Liver (tissue), 9 donors: ENCODE data around the gene EBP. TPM values are rescaled to one million over a fixed set of nuclear protein-coding genes. Genes with fewer than 3 reads are reported as not detected.

ENCODE experiments used
- DNase-seq: peaks from one replicate; pipeline ENCODE4 v3.0.0-alpha.2; 2017; ENCODE audit warnings: low spot score
- H3K27ac ChIP-seq, 2 donors: one replicate each; pipeline ENCODE4 v1.7.0; 2013; ENCODE audit warnings: inconsistent platforms in 2 of 2, low read length in 2 of 2, control low read depth in 1 of 2, low read depth in 1 of 2, mild to moderate bottlenecking in 1 of 2
- H3K27me3 ChIP-seq, 4 donors: one replicate each; pipeline versions ENCODE4 v1.6.1 to v1.7.0; 2013; ENCODE audit warnings: low read length in 3 of 4, inconsistent platforms in 1 of 4, mild to moderate bottlenecking in 1 of 4, moderate library complexity in 1 of 4; ENCODE audit not compliant: control insufficient read depth in 4 of 4, insufficient read depth in 4 of 4
- H3K36me3 ChIP-seq, 4 donors: one replicate each; pipeline versions ENCODE4 v1.6.1 to v1.7.0; 2013; ENCODE audit warnings: low read length in 3 of 4, mild to moderate bottlenecking in 3 of 4, low read depth in 1 of 4, moderate library complexity in 1 of 4; ENCODE audit not compliant: control insufficient read depth in 4 of 4, insufficient read depth in 3 of 4
- H3K4me1 ChIP-seq, 4 donors: one replicate each; pipeline versions ENCODE4 v1.6.1 to v1.7.0; 2013; ENCODE audit warnings: low read length in 3 of 4, mild to moderate bottlenecking in 3 of 4, moderate library complexity in 1 of 4; ENCODE audit not compliant: control insufficient read depth in 4 of 4, insufficient read depth in 4 of 4
- H3K4me3 ChIP-seq, 3 donors: one replicate each; pipeline versions ENCODE4 v1.6.1 to v1.7.0; 2013; ENCODE audit warnings: low read length in 3 of 3, control low read depth in 1 of 3, low read depth in 1 of 3, mild to moderate bottlenecking in 1 of 3
- H3K9ac ChIP-seq, 2 donors: one replicate each; pipeline ENCODE4 v1.7.0; 2013; ENCODE audit warnings: low read length in 2 of 2, mild to moderate bottlenecking in 2 of 2, moderate library complexity in 2 of 2, control low read depth in 1 of 2, low read depth in 1 of 2
- H3K9me3 ChIP-seq, 4 donors: one replicate each; pipeline versions ENCODE4 v1.6.1 to v1.7.0; 2013; ENCODE audit warnings: low read length in 3 of 4; ENCODE audit not compliant: control insufficient read depth in 4 of 4
- ATF3 ChIP-seq: IDR thresholded peaks from 2 replicates; pipeline ENCODE4 v1.6.1; 2016; ENCODE audit warnings: antibody characterized with exemption
- CTCF ChIP-seq: fragments of 150-350 bp; IDR thresholded peaks from 2 replicates; pipeline ENCODE4 v1.5.1; 2017; ENCODE audit warnings: improper control_type of control experiment, low read depth, low read length; ENCODE audit not compliant: missing input control
- EGR1 ChIP-seq, 2 donors: IDR thresholded peaks; 2 replicates each; pipeline ENCODE4 v1.6.1; 2016 to 2018; ENCODE audit warnings: antibody characterized with exemption in 2 of 2, low read depth in 2 of 2
- FOXA1 ChIP-seq: IDR thresholded peaks from 2 replicates; pipeline ENCODE4 v1.6.1; 2016; ENCODE audit warnings: antibody characterized with exemption
- GABPA ChIP-seq, 2 donors: IDR thresholded peaks in 1 of 2; conservative IDR thresholded peaks in 1 of 2; 2 replicates each; pipeline ENCODE4 v1.6.1; 2016; ENCODE audit warnings: antibody characterized with exemption in 2 of 2, mild to moderate bottlenecking in 1 of 2, moderate library complexity in 1 of 2
- HNF4A ChIP-seq, 2 donors: conservative IDR thresholded peaks; 2 replicates each; pipeline ENCODE4 v1.6.1; 2016; ENCODE audit warnings: antibody characterized with exemption in 2 of 2, mild to moderate bottlenecking in 2 of 2
- HNF4G ChIP-seq: IDR thresholded peaks from 2 replicates; pipeline ENCODE4 v1.6.1; 2016; ENCODE audit warnings: antibody characterized with exemption
- JUND ChIP-seq, 2 donors: IDR thresholded peaks; 2 replicates each; pipeline ENCODE4 v1.6.1; 2016; ENCODE audit warnings: antibody characterized with exemption in 2 of 2
- MAX ChIP-seq: IDR thresholded peaks from 2 replicates; pipeline ENCODE4 v1.6.1; 2016; ENCODE audit warnings: antibody characterized with exemption
- NR2F2 ChIP-seq: IDR thresholded peaks from 2 replicates; pipeline ENCODE4 v1.6.1; 2016; ENCODE audit warnings: antibody characterized with exemption
- RAD21 ChIP-seq, 2 donors: IDR thresholded peaks; 2 replicates each; pipeline ENCODE4 v1.6.1; 2016; ENCODE audit warnings: antibody characterized with exemption in 2 of 2, mild to moderate bottlenecking in 2 of 2
- REST ChIP-seq: IDR thresholded peaks from 2 replicates; pipeline ENCODE4 v1.6.1; 2016; ENCODE audit warnings: antibody characterized with exemption, mild to moderate bottlenecking
- RXRA ChIP-seq, 2 donors: IDR thresholded peaks; 2 replicates each; pipeline ENCODE4 v1.6.1; 2017 to 2018; ENCODE audit warnings: antibody characterized with exemption in 2 of 2, mild to moderate bottlenecking in 1 of 2
- SP1 ChIP-seq: IDR thresholded peaks from 2 replicates; pipeline ENCODE4 v1.6.1; 2018; ENCODE audit warnings: antibody characterized with exemption, mild to moderate bottlenecking
- TAF1 ChIP-seq: conservative IDR thresholded peaks from 2 replicates; pipeline ENCODE4 v1.6.1; 2016; ENCODE audit warnings: antibody characterized with exemption, mild to moderate bottlenecking
- YY1 ChIP-seq: IDR thresholded peaks from 2 replicates; pipeline ENCODE4 v1.6.1; 2016; ENCODE audit warnings: antibody characterized with exemption, mild to moderate bottlenecking
- ZBTB33 ChIP-seq: IDR thresholded peaks from 2 replicates; pipeline ENCODE4 v1.6.1; 2016; ENCODE audit warnings: antibody characterized with exemption
- WGBS: extraction: QIAGEN DNeasy Blood & Tissue Kit; methylation state at CpG from one replicate; pipeline ENCODE4 v1.1.7; 2013; 5-methylcytosine and 5-hydroxymethylcytosine counted together
- polyA plus RNA-seq, 2 donors: library from polyadenylated mRNA; stranded (reverse) in 1 of 2; unstranded in 1 of 2; fragments of 200-250 nt in 1 of 2; fragments of >200 nt in 1 of 2; fragmentation: Nextera tagmentation in 1 of 2; extraction: Ambion mirVana in 1 of 2; gene quantifications; one replicate each; pipeline versions ENCODE4 v1.2.1 to v1.2.3, GENCODE V29; 2013 to 2015
- total RNA-seq, 2 donors: library from RNA; depleted of rRNA; stranded (reverse); fragments of >200 nt; gene quantifications; one replicate each; pipeline ENCODE4 v1.2.3, GENCODE V29; 2014
- donor health status: healthy.
- donor health status: healthy.
- donor health status: healthy.
- donor health status: healthy.
- donor health status: healthy.

EBP gene
- total and polyA plus RNA-seq, 4 donors: 304 to 474 (median 369) TPM

GRCh38 chrX:48474581-48474980, 47.0 kb upstream of the EBP start:
- Histone ChIP-seq H3K4me1 (peaks cover 0 to 9% (median 6%) of the 10 kb centered on the region in 4 donors), H3K9ac (no peak overlapping the region), H3K4me3 (no peak overlapping the region), H3K27me3 (peaks cover 0 to 2% (median 0%) of the 10 kb centered on the region in 4 donors), H3K27ac (no peak overlapping the region), H3K36me3 (peaks cover 0 to 2% (median 0%) of the 10 kb centered on the region in 4 donors), H3K9me3 (no peaks in the 10 kb centered on the region)
- no peak for TF ChIP-seq RXRA (IDR thresholded peaks at IDR 0.05)
- TF ChIP-seq CTCF: no peak
- DNase-seq: no peak
- 88% methylated on average over 6 of the region's 6 CpGs for WGBS

- Histone ChIP-seq H3K4me1 (peaks cover 0 to 9% (median 6%) of the 10 kb centered on the region in 4 donors), H3K27ac (peak overlapping the region; percentile 77 to 78), H3K9me3 (no peaks in the 10 kb centered on the region), H3K4me3 (peak overlapping the region; percentile 73 to 90 (median 83)), H3K27me3 (no peaks in the 10 kb centered on the region), H3K9ac (peak overlapping the region; percentile 53 to 71), H3K36me3 (peaks cover 0 to 3% (median 0%) of the 10 kb centered on the region in 4 donors)
- no peak for TF ChIP-seq SP1
- no peak for TF ChIP-seq HNF4G
- no peak for TF ChIP-seq ATF3
- no peak for TF ChIP-seq RAD21 (IDR thresholded peaks at IDR 0.05)
- no peak for TF ChIP-seq RXRA (IDR thresholded peaks at IDR 0.05)
- no peak for DNase-seq
- 2% methylated on average over 5 of the region's 5 CpGs for WGBS
Observed at GRCh38 chrX:48475296-48475695, 46.3 kb upstream of the EBP start.

GRCh38 chrX:48475774-48476577, 45.6 kb upstream of the EBP start, which contains the start of gene FTSJ1:
FTSJ1 (plus strand) TSS chrX:48476199; CDS start chrX:48478048, 1,849 bp downstream.
- TF ChIP-seq ATF3 (no peak), RAD21 (IDR thresholded peaks at IDR 0.05) (peak in 1 of 2 donors; percentile 27), SP1 (peak; percentile 47), ZBTB33 (peak; percentile 93), HNF4A (conservative IDR thresholded peaks at IDR 0.05) (peak; percentile 14 to 35), TAF1 (no peak), REST (no peak), EGR1 (IDR thresholded peaks at IDR 0.05; ENCODE audit: low read depth in 2 of 2) (peak in 1 of 2 donors; percentile 51), JUND (IDR thresholded peaks at IDR 0.05) (peak in 1 of 2 donors; percentile 35), RXRA (IDR thresholded peaks at IDR 0.05) (peak; percentile 23 to 55), GABPA (IDR thresholded peaks at IDR 0.05 in 1 of 2, conservative IDR thresholded peaks at IDR 0.05 in 1 of 2) (peak in 1 of 2 donors; percentile 78), YY1 (peak; percentile 99), MAX (peak; percentile 87), FOXA1 (peak; percentile 36), NR2F2 (no peak)
- Histone ChIP-seq H3K4me1 (peaks cover 0 to 9% (median 6%) of the 10 kb centered on the region in 4 donors), H3K4me3 (peak within 1 kb of the TSS; percentile 73 to 90 (median 83)), H3K27ac (peak within 1 kb of the TSS; percentile 77 to 78), H3K36me3 (peaks cover 0 to 3% (median 2%) of the 10 kb centered on the region in 4 donors), H3K27me3 (no peaks in the 10 kb centered on the region), H3K9ac (peak within 1 kb of the TSS; percentile 65 to 71), H3K9me3 (no peaks in the 10 kb centered on the region)
- under 1% methylated on average over 75 of the region's 75 CpGs for WGBS
- peak; percentile 80 for DNase-seq
